WERI-Rb-1 (cell line): Measurements from ENCODE around the gene THAP6.

ENCODE experiments used
- DNase-seq: peaks from one replicate; pipeline ENCODE4 v3.0.0-alpha.2; 2020
- H3K27ac ChIP-seq: fragments of 250-450 bp; sonication (Bioruptor Pico); 2 replicates; pipeline ENCODE4 v1.5.1; 2020; ENCODE audit warnings: mild to moderate bottlenecking, moderate library complexity
- H3K27me3 ChIP-seq: fragments of 250-450 bp; sonication (Bioruptor Pico); 2 replicates; pipeline ENCODE4 v1.5.1; 2021; ENCODE audit warnings: mild to moderate bottlenecking, low read depth, moderate library complexity; ENCODE audit not compliant: insufficient read depth, severe bottlenecking
- H3K36me3 ChIP-seq: fragments of 250-450 bp; sonication (Bioruptor Pico); 2 replicates; pipeline ENCODE4 v1.5.1; 2020; ENCODE audit warnings: mild to moderate bottlenecking, moderate library complexity
- H3K4me3 ChIP-seq: 2 replicates; pipeline ENCODE4 v1.5.1; 2011; ENCODE audit warnings: low read depth, mild to moderate bottlenecking, control low read depth, low read length
- H3K9me3 ChIP-seq: fragments of 250-450 bp; sonication (Bioruptor Pico); 2 replicates; pipeline ENCODE4 v1.5.1; 2021; ENCODE audit warnings: mild to moderate bottlenecking, moderate library complexity; ENCODE audit not compliant: severe bottlenecking
- TF ChIP-seq, protein P1 (sequence below): IDR thresholded peaks from 2 replicates; pipeline ENCODE4 v1.5.1; 2011; ENCODE audit warnings: low read depth, mild to moderate bottlenecking, control low read depth, inconsistent platforms, low read length

Gene THAP6

GRCh38 chr4:75490155-75490554, 24.1 kb upstream of the THAP6 start:
- H3K27ac ChIP-seq: no peak overlapping the region
- TF ChIP-seq, protein P1, sequence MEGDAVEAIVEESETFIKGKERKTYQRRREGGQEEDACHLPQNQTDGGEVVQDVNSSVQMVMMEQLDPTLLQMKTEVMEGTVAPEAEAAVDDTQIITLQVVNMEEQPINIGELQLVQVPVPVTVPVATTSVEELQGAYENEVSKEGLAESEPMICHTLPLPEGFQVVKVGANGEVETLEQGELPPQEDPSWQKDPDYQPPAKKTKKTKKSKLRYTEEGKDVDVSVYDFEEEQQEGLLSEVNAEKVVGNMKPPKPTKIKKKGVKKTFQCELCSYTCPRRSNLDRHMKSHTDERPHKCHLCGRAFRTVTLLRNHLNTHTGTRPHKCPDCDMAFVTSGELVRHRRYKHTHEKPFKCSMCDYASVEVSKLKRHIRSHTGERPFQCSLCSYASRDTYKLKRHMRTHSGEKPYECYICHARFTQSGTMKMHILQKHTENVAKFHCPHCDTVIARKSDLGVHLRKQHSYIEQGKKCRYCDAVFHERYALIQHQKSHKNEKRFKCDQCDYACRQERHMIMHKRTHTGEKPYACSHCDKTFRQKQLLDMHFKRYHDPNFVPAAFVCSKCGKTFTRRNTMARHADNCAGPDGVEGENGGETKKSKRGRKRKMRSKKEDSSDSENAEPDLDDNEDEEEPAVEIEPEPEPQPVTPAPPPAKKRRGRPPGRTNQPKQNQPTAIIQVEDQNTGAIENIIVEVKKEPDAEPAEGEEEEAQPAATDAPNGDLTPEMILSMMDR: no peak
- peaks cover 32% of the 10 kb centered on the region for H3K36me3 ChIP-seq
- no peaks in the 10 kb centered on the region for H3K9me3 ChIP-seq
- H3K27me3 ChIP-seq: no peaks in the 10 kb centered on the region
- no peak overlapping the region for H3K4me3 ChIP-seq
- no peak for DNase-seq

- no peak overlapping the region for H3K27ac ChIP-seq
- TF ChIP-seq, protein P1: no peak
- H3K36me3 ChIP-seq: peaks cover 23% of the 10 kb centered on the region
- no peaks in the 10 kb centered on the region for H3K9me3 ChIP-seq
- no peak overlapping the region for H3K4me3 ChIP-seq
- H3K27me3 ChIP-seq: no peaks in the 10 kb centered on the region
- DNase-seq: no peak
Observed at GRCh38 chr4:75494563-75494962, 19.7 kb upstream of the THAP6 start.

DNA sequence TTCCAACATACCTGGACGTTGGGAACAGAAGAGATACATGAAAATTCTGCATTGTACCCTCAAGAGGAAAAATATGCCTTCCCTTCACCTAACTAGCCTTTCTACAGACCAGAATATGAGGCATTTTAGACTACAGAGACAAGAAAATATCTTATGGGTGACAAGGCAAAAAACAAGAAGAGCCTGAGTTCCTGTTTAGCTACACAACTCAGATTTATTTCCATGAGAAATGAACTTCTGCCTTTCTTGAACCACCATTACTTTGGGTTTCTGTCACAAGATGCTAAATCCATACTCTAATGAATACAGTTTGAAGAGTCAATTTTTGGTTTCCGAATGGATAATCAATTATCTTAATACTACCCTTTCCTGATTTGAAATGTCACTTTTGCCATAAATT, 18.8 kb upstream of the THAP6 start:
- H3K9me3 ChIP-seq: no peaks in the 10 kb centered on the region
- TF ChIP-seq, protein P1: no peak
- H3K27ac ChIP-seq: no peak overlapping the region
- DNase-seq: no peak
- H3K27me3 ChIP-seq: no peaks in the 10 kb centered on the region
- no peak overlapping the region for H3K4me3 ChIP-seq
- H3K36me3 ChIP-seq: peaks cover 26% of the 10 kb centered on the region

GRCh38 chr4:75496406-75496805, 17.9 kb upstream of the THAP6 start:
- H3K36me3 ChIP-seq: peaks cover 25% of the 10 kb centered on the region
- H3K9me3 ChIP-seq: no peaks in the 10 kb centered on the region
- DNase-seq: no peak
- no peaks in the 10 kb centered on the region for H3K27me3 ChIP-seq
- TF ChIP-seq, protein P1: no peak
- H3K27ac ChIP-seq: no peak overlapping the region
- no peak overlapping the region for H3K4me3 ChIP-seq

- Histone ChIP-seq H3K9me3 (no peaks in the 10 kb centered on the region), H3K4me3 (no peak overlapping the region), H3K27me3 (no peaks in the 10 kb centered on the region), H3K36me3 (peaks cover 24% of the 10 kb centered on the region), H3K27ac (no peak overlapping the region)
- DNase-seq: no peak
- TF ChIP-seq, protein P1: no peak
Observed at GRCh38 chr4:75497133-75497532, 17.1 kb upstream of the THAP6 start.

GRCh38 chr4:75498041-75498440, 16.2 kb upstream of the THAP6 start:
- Histone ChIP-seq H3K4me3 (no peak overlapping the region), H3K36me3 (peaks cover 22% of the 10 kb centered on the region), H3K27ac (no peak overlapping the region), H3K27me3 (no peaks in the 10 kb centered on the region), H3K9me3 (no peaks in the 10 kb centered on the region)
- TF ChIP-seq, protein P1: no peak
- no peak for DNase-seq
